Epidermal melanocyte (primary cell): ENCODE measurements around the gene KCNA1.
"Not testable (repeated sequence)": the region's sequence is repeated elsewhere in the genome, so short reads cannot be mapped to it uniquely, and the experiment has no call there.

ENCODE experiments used
- DNase-seq: peaks from one replicate; pipeline ENCODE4 v3.0.0; 2011; ENCODE audit warnings: low spot score; ENCODE audit not compliant: insufficient read length

Gene KCNA1

GRCh38 chr12:4909734-4910501 is at the start of gene KCNA1:
Gene KCNA1 (plus strand): TSS chr12:4909905. CDS start chr12:4911379, 1,474 bp downstream.
- DNase-seq: no peak

- no peak for DNase-seq
Measured at GRCh38 chr12:4860741-4861140, 49.0 kb upstream of the KCNA1 start.

DNA sequence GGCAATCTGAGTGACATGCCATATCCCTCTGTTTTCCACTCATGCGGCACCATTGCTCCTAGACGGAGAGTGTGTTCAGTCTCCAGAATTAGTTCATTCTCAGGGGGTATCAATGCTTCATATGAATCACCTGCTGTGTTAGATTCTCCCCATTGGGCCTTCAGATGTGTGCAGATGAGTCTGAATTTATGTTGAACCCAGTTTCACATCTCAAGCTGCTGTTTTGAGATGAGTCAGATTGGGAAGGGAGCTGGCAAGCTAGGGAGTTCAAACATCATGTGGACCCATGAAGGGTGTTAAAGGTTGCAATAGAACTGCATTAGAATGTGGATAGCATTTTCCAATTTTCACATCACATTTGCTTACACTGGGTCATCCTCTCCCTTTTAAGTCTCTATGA is 46.9 kb upstream of the KCNA1 start:
- DNase-seq: no peak

- DNase-seq: no peak
Measured at GRCh38 chr12:4864575-4864974, 45.1 kb upstream of the KCNA1 start.

GRCh38 chr12:4865246-4865645 is 44.5 kb upstream of the KCNA1 start:
- no peak for DNase-seq

DNA sequence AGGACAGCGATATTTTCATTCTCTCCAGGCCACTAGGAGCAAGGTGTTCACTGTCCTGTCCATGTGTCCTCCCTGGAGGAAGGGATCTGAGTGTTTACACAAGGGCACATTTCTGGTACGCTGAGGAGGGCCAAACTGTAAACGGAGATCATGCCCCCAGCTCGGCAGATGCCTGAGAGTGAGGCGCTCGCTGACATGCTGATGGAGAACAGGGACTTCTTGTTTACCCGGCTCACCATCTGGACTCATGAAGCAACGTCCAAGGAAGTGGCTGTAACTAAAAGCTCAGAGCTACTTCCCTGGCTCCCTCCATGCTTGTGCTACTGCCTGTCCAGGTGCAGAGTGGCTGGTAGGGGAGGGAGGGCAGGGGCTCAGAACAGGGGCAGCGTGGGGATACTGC is 43.4 kb upstream of the KCNA1 start:
- no peak for DNase-seq

GRCh38 chr12:4867384-4867783 is 42.3 kb upstream of the KCNA1 start:
- DNase-seq: no peak

- no peak for DNase-seq
Measured at GRCh38 chr12:4870423-4870822, 39.3 kb upstream of the KCNA1 start.

DNA sequence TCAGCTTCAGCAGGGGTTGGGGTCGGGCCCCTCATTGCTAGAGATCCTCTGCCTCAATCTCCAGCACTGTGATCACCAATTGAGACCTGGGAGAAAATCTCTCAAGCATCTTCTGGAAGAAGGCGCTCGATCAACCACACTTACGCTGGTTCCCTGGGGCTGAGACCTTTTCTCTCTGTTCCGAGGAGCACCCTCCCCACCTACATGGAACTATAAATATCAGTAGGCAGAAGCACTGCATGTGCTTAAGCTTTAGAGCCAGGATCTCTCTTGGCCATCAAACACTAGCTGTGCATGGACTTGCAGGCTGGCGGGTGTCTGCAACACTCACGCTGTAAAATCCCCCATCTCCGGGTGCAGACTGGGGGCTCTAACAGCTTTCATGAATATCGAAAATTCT is 38.2 kb upstream of the KCNA1 start:
- DNase-seq: no peak

- no peak for DNase-seq
Measured at GRCh38 chr12:4873947-4874346, 35.8 kb upstream of the KCNA1 start.

- no peak for DNase-seq
Measured at GRCh38 chr12:4874671-4875070, 35.0 kb upstream of the KCNA1 start.

- not testable (repeated sequence) for DNase-seq
Measured at GRCh38 chr12:4879481-4879880, 30.2 kb upstream of the KCNA1 start.

DNA sequence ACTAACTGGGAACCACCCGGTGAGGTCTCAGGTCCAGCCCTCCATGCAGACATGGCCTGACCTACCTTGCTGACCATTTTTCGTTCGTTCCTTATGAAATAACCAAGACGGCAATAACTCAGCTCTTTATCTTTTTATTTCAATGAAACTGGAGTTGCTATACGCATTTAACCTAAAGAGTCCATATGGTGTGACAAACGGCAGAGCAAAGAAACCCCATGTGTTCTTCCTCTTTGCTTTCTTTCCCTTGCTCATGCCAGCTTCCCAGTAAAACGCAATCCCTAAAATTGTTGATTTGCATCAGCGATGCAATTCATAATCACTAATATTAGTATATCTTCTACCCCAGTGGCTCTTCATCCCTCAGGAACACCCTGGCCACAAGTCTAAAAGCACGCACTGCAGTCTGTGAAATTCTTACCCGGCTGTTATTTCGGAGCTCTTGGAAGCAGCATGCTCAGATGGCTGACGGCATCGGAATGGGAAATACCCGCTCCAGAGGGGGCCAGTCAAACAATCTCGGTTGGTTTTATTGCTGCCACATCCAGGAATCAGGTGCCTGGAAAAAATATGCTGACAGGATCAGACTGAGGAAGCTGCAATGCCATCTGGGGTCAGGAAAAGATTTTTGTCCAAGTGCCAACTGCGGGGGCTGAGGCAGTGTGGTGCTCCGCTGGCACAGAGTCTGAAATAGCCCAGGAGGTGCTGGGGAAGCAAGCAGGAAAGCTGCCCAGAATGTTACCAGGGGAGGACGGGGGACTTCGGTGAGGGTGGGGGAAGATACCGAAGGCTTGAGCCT is 28.2 kb upstream of the KCNA1 start:
- no peak for DNase-seq

DNA sequence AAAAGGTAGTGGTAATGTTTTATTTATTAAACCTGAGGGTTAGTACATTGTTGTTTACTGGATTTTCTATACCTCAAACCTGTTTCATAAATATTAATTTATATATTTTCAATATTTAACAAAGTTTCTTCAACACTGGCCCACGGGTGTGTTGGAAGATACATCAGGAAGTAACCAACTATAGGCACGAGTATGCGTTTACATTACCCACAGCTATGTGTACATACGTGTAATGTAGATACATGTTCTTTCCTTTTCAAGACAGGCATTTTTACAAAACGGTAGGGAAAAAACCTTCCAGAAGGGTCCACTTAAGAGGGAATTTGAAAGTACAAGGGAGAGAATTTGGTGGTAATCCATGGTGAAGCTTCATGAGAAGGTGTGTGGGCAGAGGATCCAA is 17.8 kb upstream of the KCNA1 start:
- no peak for DNase-seq

- DNase-seq: no peak
Measured at GRCh38 chr12:4892418-4892817, 17.3 kb upstream of the KCNA1 start.

DNA sequence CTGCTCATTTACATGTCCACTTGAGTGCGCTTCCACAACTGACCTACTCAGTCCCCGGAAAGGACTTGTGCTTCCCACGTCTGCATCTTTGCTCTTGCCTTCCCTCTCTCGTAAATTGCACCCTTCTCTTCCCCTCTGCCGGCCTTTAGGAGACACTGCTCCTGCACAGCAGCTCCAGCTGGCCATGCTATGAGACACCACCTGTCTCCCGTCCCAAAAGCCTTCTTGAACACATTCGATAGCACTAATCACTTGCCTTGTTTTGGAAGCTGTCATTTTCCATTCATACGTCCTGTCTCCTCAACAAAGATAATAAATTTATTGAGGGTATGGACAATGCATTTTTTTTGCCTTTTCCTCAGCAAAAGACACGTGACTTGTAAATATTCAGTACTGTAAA is 15.7 kb upstream of the KCNA1 start:
- no peak for DNase-seq

GRCh38 chr12:4899364-4899763 is 10.3 kb upstream of the KCNA1 start:
- no peak for DNase-seq

- no peak for DNase-seq
Measured at GRCh38 chr12:4900327-4900726, 9.4 kb upstream of the KCNA1 start.

DNA sequence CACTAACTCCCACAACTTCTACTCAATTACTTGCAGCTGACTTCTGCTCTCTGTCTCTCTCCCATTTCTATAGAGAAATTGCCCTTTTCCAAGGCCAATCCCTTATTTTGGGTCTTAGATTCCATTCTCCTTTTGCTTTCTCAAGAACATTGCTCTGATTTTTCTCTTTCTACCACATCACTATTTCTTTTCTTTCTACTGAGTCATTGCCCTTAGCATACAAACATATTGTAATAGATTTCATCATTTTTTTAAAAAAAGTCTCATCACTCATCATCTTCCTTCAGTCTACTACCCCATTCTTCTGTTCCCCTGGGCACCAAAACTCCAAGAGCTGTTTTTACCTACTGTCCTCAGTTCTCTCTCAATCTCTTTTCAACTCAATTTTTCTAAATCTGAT is 4.4 kb upstream of the KCNA1 start:
- no peak for DNase-seq

DNA sequence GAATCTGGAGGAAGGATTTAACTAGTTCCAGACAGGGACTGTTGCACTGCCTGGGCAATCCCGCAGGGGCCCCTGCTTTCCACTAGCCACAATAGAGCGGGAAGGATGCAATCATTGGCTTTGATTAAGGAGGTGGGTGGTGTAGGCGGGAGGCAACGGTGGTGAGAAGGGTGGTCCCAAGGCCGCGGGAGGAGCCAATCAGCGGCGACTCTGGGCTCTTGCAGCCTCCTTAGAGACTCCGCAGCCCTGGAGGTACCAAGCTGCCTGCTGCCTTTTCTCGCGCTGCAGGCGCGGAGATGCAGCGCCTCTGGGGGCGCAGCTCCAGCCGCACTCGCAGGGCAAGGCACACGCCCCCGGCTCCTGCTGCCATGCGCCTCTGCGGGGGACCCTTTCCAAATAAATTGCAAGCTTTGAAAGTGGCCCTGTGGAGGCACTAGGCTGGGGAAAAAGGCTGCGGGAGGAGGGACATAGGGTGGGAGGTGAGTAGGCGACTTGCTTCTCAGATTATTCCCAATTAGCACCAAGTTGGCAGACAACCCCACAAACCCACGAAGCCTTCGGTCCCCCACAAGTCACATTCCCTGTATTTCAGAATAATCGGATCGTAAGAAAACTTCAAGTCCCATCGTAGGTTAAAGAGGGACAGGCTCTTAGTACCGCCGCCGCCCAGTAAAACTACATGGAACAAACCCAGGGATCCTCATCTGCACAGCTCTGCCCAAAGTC is 858 bp upstream of the KCNA1 start:
- DNase-seq: no peak

DNA sequence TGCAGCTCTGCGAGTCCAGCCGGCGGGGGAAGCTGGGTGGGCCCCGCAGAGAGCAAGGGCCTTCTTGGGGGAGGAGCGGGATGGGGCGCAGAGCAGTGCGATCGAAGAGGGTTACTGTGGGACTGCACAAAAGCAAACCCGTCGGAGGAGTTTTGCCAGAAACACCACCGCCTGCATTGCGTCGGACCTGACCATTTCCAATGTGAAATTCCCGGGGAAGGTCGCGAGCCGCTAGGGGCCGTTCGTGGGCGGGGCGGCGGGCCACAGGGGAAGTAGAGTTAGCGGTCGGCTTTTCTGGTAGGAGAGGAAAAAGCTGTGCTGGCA is 333 bp upstream of the KCNA1 start:
- no peak for DNase-seq
